HEK293T (cell line): ENCODE data around the gene NFYA.

Experiments used
- CTCF ChIA-PET: fragments of 350-600 bp; formaldehyde crosslinking; extraction: SDS; loops from one replicate; lab custom pipeline; 2021; ENCODE audit warnings: antibody characterized with exemption, inconsistent platforms; lab: Yijun Ruan, JAX
- POLR2A ChIA-PET: fragments of 350-600 bp; formaldehyde crosslinking; extraction: SDS; loops from one replicate; lab custom pipeline; 2020; ENCODE audit warnings: antibody characterized with exemption, inconsistent platforms; lab: Yijun Ruan, JAX
- DNase-seq: peaks from one replicate; pipeline ENCODE4 v3.0.0; 2012; ENCODE audit warnings: mixed read lengths; ENCODE audit errors: extremely low spot score
- ARNT ChIP-seq: fragments of 450-650 bp; IDR thresholded peaks from 2 replicates; pipeline ENCODE4 v1.6.1; 2017; ENCODE audit warnings: mild to moderate bottlenecking
- BHLHE40 ChIP-seq: fragments of 450-650 bp; IDR thresholded peaks from 2 replicates; pipeline ENCODE4 v1.6.1; 2016; ENCODE audit warnings: mild to moderate bottlenecking, moderate library complexity, borderline replicate concordance
- CTBP1 ChIP-seq: fragments of 450-650 bp; IDR thresholded peaks from 2 replicates; pipeline ENCODE4 v1.6.1; 2016; ENCODE audit warnings: borderline replicate concordance
- ELF4 ChIP-seq: fragments of 450-650 bp; IDR thresholded peaks from 2 replicates; pipeline ENCODE4 v1.6.1; 2017; ENCODE audit warnings: antibody characterized with exemption
- FOXA1 ChIP-seq: fragments of 450-650 bp; IDR thresholded peaks from 2 replicates; pipeline ENCODE4 v1.6.1; 2016; ENCODE audit warnings: mild to moderate bottlenecking
- FOXK2 ChIP-seq: fragments of 450-650 bp; IDR thresholded peaks from 2 replicates; pipeline ENCODE4 v1.6.1; 2016; ENCODE audit warnings: mild to moderate bottlenecking
- FOXM1 ChIP-seq: fragments of 450-650 bp; IDR thresholded peaks from 2 replicates; pipeline ENCODE4 v1.6.1; 2017; ENCODE audit warnings: mild to moderate bottlenecking, borderline replicate concordance
- HDGF ChIP-seq: fragments of 450-650 bp; IDR thresholded peaks from 2 replicates; pipeline ENCODE4 v1.6.1; 2017; ENCODE audit warnings: antibody characterized with exemption, borderline replicate concordance
- L3MBTL2 ChIP-seq: fragments of 450-650 bp; conservative IDR thresholded peaks from 2 replicates; pipeline ENCODE4 v1.6.1; 2016; ENCODE audit warnings: mild to moderate bottlenecking
- LEF1 ChIP-seq: fragments of 450-650 bp; IDR thresholded peaks from 2 replicates; pipeline ENCODE4 v1.6.1; 2017; ENCODE audit warnings: mild to moderate bottlenecking, borderline replicate concordance
- NFRKB ChIP-seq: fragments of 450-650 bp; IDR thresholded peaks from 2 replicates; pipeline ENCODE4 v1.6.1; 2016; ENCODE audit warnings: mild to moderate bottlenecking, moderate library complexity
- SP1 ChIP-seq: fragments of 450-650 bp; IDR thresholded peaks from 2 replicates; pipeline ENCODE4 v1.6.1; 2017
- SUZ12 ChIP-seq: fragments of 450-650 bp; IDR thresholded peaks from 2 replicates; pipeline ENCODE4 v1.6.1; 2016; ENCODE audit warnings: mild to moderate bottlenecking
- TARDBP ChIP-seq: fragments of 450-650 bp; IDR thresholded peaks from 2 replicates; pipeline ENCODE4 v1.6.1; 2016
- ZNF384 ChIP-seq: fragments of 450-650 bp; IDR thresholded peaks from 2 replicates; pipeline ENCODE4 v1.6.1; 2016
- TF ChIP-seq, protein P1 (sequence below): fragments of 450-650 bp; IDR thresholded peaks from 2 replicates; pipeline ENCODE4 v1.6.1; 2016

NFYA gene

DNA sequence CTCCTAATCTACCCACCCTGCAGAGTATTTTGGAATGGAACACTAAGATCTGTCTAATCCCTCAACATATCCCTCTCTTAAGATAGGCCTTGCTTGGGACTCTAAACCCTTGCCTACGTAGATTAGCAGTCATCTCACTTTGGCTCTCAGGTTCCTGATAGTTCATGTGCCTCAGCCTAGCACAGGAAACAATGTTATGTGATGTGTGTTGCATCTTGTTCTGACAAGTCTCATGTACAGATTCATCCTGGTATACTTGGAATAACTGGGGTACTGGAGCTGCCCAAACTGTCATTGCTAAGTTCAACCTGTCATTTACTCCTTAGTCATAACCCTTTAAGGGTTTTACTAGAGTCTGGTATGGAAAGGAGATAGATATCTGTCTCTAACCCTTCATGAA, 47.3 kb downstream of the NFYA start:
- TF ChIP-seq SP1 (no peak), ARNT (no peak), LEF1 (no peak), FOXK2 (no peak), BHLHE40 (no peak)
- ChIA-PET POLR2A (no interaction called here), CTCF (no interaction called here)
- DNase-seq, result no peak

DNA sequence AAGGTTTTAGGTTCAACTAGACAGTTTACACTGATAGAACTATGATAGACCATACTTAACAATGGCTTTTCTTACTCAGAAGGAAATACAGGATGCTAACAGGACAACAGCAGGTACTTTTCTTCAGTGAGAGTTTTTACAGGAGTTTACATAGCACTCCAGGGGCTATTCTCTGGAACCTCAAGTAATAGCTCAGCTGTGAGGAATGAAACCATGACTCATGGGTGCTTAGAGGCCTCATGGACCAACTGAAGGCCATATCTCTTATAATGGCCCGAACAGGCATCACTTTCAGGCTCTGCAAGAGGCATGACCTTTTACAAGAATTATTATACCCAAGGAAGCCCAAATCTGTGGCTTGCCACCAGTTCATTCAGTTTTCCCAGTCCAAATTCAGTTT, 49.6 kb downstream of the NFYA start:
- no peak for DNase-seq
- ChIA-PET CTCF (no interaction called here), POLR2A (no interaction called here)
- TF ChIP-seq L3MBTL2, result no peak

DNA sequence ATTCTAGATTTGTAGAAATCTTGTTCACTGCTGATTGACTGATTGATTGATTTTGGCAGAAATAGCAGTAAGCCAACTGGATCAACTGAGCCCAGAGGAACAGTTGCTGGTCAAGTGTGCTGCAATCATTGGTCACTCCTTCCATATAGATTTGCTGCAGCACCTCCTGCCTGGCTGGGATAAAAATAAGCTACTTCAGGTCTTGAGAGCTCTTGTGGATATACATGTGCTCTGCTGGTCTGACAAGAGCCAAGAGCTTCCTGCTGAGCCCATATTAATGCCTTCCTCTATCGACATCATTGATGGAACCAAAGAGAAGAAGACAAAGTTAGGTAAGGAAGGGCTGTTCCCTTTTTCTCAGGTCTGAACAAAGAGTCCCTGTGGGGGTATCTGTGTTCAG, 50.1 kb downstream of the NFYA start:
- CTCF ChIA-PET, result no interaction called here

DNA sequence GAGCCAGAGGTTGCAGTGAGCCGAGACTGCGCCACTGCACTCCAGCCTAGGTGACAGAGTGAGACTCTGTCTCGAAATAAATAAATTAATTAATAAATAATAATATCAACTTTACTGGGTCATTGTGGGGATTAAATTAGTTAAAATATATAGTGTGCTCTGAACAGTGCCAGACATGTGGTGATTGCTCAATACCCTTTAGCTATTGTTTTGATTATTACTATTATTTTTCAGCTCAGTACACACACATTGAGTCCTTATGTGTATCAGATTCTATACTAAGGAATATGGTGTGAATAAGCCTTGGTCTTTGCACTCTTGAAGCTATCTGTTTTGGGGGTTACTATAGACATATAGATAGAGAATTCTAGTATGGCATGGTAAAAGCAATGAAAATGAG, 52.5 kb downstream of the NFYA start:
- TF ChIP-seq HDGF, result no peak
- no peak for TF ChIP-seq ARNT
- TF ChIP-seq FOXK2, result no peak
- TF ChIP-seq SP1, result no peak
- TF ChIP-seq TARDBP, result no peak
- TF ChIP-seq ELF4, result no peak
- no peak for TF ChIP-seq L3MBTL2
- TF ChIP-seq, protein P1, sequence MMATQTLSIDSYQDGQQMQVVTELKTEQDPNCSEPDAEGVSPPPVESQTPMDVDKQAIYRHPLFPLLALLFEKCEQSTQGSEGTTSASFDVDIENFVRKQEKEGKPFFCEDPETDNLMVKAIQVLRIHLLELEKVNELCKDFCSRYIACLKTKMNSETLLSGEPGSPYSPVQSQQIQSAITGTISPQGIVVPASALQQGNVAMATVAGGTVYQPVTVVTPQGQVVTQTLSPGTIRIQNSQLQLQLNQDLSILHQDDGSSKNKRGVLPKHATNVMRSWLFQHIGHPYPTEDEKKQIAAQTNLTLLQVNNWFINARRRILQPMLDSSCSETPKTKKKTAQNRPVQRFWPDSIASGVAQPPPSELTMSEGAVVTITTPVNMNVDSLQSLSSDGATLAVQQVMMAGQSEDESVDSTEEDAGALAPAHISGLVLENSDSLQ, result no peak
- TF ChIP-seq CTBP1, result no peak
- POLR2A ChIA-PET, result no interaction called here

More for the DNA sequence above, 50.1 kb downstream of the NFYA start:
- DNase-seq, result no peak
- POLR2A ChIA-PET, result no interaction called here
- TF ChIP-seq L3MBTL2, result no peak
- no peak for TF ChIP-seq SP1
- no peak for TF ChIP-seq TARDBP
- TF ChIP-seq SUZ12, result no peak
- no peak for TF ChIP-seq ELF4
- no peak for TF ChIP-seq LEF1
- no peak for TF ChIP-seq BHLHE40
- no peak for TF ChIP-seq ARNT
- no peak for TF ChIP-seq FOXA1
- no peak for TF ChIP-seq NFRKB
- TF ChIP-seq, protein P1, result no peak
- no peak for TF ChIP-seq CTBP1
- TF ChIP-seq FOXK2, result no peak

DNA sequence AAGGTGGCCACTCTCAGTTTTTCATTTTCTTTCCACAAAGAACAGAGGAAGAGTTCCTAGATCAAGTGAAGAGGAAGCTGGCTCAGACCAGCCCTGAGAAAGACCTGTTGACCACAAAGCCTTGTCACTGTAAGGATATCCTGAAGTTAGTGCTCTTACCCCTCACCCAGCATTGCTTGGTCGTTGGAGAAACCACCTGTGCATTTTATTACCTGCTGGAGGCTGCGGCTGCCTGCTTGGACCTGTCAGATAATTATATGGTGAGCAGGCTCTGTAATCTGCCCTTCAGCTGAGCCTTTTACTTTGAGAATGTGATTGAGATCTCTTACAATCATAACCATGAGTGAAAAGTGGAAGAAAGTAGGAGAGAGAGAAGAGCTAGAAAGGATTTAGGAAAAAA, 59.5 kb downstream of the NFYA start:
- POLR2A ChIA-PET, result no interaction called here
- TF ChIP-seq L3MBTL2 (no peak), ELF4 (no peak), NFRKB (no peak), HDGF (no peak), FOXM1 (no peak), BHLHE40 (no peak), SUZ12 (no peak), CTBP1 (no peak), SP1 (no peak), ZNF384 (no peak), LEF1 (no peak), FOXK2 (no peak)
- TF ChIP-seq, protein P1, result no peak
- CTCF ChIA-PET, result no interaction called here
- DNase-seq, result no peak

More for the DNA sequence above, 52.5 kb downstream of the NFYA start:
- no peak for DNase-seq
- CTCF ChIA-PET, result no interaction called here

DNA sequence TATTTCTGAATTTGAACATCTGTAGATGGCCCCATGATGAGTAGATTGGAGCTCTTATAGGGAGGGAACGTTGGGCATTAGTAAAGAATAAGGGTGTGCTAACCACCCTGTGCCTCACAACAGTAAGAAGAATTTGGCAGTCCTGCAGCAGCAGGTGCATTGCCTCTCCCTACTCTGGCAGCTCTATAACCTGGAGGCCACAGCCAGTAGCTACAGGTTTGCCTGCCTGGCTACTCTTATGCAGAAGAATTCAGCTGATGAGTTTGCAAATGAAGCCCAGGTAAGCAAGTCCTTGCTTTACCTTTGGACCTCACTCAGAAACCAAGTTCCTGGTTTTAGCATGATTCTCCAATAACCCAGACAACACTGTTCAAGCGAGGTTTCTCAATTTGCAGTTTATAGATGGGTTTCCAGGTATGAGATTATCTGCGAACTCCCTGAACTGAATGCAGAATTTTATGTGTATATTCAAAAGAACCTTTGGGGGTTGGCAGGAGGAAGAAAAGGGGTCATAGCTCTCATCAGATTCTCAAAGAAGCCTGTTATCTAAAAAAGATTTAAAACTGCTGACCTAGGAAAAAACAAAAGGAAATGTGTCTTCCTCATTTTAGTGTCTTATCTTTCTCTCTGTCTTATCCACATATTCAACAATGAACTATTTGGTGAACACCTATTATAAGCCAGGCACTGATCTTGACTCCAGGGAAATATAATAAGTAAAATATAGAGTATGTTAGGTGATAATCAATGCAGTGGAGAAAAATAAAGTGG, 62.5 kb downstream of the NFYA start:
- TF ChIP-seq BHLHE40, result no peak
- TF ChIP-seq, protein P1, result no peak
- no peak for TF ChIP-seq LEF1
- no peak for TF ChIP-seq FOXM1
- TF ChIP-seq ZNF384, result no peak
- TF ChIP-seq ARNT, result no peak
- no peak for TF ChIP-seq SUZ12
- TF ChIP-seq L3MBTL2, result no peak
- TF ChIP-seq HDGF, result no peak
- TF ChIP-seq SP1, result no peak
- TF ChIP-seq TARDBP, result no peak
- TF ChIP-seq NFRKB, result no peak
- CTCF ChIA-PET, result no interaction called here
- POLR2A ChIA-PET, result no interaction called here
- DNase-seq, result no peak
